Airway epithelial cell (primary cell): Measurements from ENCODE around the gene HSPB8. TPM values are rescaled to one million over a fixed set of nuclear protein-coding genes. Genes with fewer than 3 reads are reported as not detected.

Experiments
- total RNA-seq: library from RNA; depleted of rRNA; stranded (reverse); fragments of >200 nt; gene quantifications from 2 replicates; pipeline ENCODE4 v1.2.3, GENCODE V29; 2015

HSPB8 gene, protein sequence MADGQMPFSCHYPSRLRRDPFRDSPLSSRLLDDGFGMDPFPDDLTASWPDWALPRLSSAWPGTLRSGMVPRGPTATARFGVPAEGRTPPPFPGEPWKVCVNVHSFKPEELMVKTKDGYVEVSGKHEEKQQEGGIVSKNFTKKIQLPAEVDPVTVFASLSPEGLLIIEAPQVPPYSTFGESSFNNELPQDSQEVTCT
- total RNA-seq: 3.4 and 4.2 TPM in 2 replicates

DNA sequence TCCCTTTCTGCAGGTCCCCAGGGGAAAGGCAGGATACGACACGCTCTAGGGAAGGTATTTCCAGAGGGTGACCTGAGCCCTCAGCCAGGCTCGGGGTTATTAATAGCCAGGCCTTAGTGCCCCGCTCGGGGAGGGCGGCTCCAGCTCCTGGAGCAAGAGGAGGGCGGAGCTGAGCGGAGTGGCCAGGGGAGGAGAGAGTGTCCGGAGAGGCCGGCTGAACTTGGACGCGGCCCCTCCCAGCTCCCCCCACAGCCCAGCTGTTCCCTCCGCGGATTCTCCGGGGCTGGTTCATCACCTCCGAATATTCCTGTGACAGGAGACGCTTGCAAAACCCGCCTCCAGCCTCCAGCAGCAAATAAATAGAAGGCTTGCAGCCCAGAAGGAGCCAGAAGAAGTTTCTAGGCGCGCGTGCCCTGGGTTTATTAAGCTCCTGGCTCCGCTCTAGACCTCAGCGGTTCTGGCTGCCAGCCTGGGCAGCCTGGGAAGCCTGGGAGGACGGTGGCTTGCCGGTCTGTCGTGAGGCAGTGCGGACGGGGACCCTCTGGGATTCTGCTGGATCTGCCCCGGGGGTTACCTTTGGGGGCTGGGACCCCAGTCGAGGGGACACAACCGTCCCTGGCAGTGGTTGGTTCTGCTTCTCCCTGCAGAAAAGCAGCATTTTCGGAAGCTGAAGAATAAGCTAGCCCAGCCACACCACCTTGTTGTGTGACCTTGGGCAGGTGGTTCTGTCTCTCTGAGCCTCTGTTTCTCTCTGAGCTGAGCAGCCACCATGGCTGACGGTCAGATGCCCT is at the start of gene HSPB8:
TSS of gene HSPB8 (plus strand) at position 388 of the 791 bp plus-strand sequence. CDS start at position 770, 382 bp downstream.

Other genes starting within 250 kb of the HSPB8 start
- not detected in 2 replicates for gene SRRM4, start 197.4 kb upstream of the HSPB8 start, total RNA-seq
- not detected in 2 replicates for gene CCDC60, start 155.8 kb downstream of the HSPB8 start, total RNA-seq